Measurements from ENCODE around the gene MED26. TPM values are rescaled to one million over a fixed set of nuclear protein-coding genes. Genes with fewer than 3 reads are reported as not detected.
"Not testable (repeated sequence)": the region's sequence is repeated elsewhere in the genome, so short reads cannot be mapped to it uniquely, and the experiment has no call there.

Gene MED26
- total RNA-seq, 1 donor = 9.2 TPM

DNA sequence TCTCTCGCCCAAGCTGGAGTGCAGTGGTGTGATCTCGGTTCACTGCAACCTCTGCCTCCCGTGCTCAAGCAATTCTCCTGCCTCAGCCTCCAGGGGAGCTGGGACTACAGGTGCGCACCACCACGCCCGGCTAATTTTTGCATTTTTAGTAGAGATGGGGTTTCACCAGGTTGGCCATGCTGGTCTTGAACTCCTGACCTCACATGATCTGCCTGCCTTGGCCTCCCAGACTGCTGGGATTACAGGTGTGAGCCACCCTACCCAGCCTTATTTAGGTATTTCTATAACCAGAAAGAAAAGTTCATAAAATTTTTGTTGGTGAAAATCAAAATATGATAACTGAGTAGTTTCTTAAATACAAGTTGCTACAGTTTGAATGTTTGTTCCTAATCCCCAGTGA is 84.3 kb downstream of the MED26 start:
- DNase-seq (ENCODE audit: low read depth in 2 of 3, low spot score in 2 of 3) = not testable (repeated sequence)

DNA sequence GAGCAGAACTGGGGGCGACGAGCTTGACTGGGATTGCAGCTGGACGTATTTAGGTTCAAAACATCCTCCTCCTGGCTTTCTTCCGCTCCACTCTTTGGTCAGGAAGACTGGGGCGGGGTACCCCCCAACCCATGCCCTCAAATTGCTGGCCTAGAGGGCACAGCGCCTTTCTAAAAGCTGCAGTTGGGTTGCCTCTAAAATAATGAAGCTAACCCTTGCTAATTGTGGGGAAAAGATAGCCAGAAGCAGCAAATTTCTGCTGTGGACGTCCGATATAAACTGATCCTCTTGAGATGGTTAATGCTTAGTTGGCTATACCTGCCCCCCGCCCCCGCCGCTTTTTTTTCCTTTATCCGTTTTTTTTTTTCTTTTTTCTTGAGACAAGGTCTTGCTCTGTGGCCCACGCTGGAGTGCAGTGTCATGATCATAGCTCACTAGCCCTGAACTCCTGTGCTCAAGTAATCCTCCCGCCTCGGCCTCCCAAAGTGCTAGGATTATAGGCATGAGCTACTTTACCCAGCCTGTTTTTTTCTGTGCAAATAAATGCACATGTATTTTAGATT is 85.0 kb downstream of the MED26 start:
- DNase-seq (ENCODE audit: low read depth in 2 of 3, low spot score in 2 of 3) = no peak

DNA sequence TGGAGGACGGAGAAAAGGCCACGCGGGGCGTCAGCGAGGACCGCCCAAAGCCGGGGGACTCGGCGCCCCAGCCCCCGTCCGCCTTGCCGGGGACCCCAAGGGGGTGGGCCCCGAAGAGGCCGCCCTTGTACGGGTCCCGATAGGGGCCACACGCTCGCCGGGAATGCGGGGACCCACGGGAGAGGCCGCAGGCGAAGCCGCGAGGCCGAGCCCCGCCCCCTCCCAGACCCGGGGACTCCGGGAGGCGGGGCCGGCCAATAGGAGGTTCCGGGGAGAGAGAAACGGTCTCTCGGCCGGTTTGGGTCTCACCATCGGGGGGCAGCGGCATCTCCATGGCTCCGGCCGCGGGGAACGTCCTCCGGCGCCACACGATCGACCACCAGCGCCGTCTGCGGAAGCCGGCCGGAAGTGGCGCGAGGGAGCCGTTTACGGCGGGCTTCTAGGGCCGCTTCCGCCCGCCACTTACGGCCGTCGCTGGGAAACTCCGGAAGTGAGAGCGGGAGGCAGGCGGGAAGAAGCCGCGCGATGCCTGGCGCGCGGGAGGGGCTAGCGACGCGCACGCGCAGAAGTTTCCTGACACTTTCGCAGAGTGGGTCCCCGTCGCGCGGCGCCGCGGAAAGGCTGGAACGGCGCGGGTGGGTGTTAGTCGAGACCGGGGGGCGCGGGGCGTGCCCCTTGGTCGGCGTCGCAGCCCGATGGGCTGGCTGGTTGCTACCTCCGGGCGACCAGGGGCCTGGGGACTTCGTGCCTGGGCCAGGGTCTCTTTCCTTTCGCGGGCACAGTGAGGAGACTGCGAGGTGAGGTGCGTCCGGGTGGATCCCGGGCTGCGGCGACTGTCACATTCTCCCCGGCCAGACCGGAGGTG is 85.7 kb downstream of the MED26 start, which contains the start of gene CHERP:
Gene CHERP (minus strand): TSS at position 393 of the 865 bp plus-strand sequence. CDS start 59 bp downstream, at position 334.
- DNase-seq (ENCODE audit: low read depth in 2 of 3, low spot score in 2 of 3) = peak; percentile 91 to 97 (median 96)

DNA sequence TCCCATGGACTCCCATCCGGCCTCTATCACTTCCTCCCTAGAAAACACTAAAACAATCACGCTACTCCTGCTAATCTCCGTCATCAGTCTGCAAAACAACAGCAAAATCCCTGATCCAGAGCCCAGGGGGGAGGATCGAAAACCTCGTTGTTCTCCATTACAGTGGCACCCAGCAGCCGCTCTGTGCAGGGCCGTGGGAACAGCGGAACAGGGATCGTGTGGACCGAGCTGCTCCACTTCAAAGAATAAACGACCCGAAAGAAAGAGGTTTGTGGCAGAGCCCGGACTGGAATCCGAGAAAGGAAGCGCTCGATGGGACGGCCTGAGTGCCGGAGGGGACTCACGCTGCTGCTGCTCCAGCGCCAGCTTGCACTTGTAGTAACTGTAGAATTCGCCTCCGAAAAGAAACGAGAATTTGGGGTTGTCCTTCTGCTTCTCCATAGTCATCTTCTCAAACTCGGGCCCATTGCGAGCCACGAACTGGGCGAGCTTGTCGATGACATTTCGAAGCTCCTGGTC is 86.4 kb downstream of the MED26 start:
- DNase-seq (ENCODE audit: low read depth in 2 of 3, low spot score in 2 of 3) = no peak

DNA sequence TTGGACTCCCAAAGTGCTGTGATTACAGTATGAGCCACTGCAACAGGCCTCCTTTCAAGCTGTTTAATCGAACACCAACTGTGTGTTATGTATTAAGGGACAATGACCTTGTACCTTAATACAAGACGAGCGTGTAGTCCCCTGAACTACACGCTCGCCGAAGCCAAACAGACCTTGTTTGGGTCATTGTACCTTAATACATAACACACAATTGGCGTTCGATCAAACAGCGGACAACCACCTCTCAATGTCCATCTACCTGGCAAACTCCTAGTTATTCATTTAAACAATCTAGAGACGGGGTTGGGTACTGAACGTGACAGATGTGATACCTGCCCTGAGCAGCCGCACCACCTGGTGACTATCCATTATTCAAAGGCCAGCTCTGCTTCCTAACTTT is 87.1 kb downstream of the MED26 start:
- DNase-seq (ENCODE audit: low read depth in 2 of 3, low spot score in 2 of 3) = no peak

DNA sequence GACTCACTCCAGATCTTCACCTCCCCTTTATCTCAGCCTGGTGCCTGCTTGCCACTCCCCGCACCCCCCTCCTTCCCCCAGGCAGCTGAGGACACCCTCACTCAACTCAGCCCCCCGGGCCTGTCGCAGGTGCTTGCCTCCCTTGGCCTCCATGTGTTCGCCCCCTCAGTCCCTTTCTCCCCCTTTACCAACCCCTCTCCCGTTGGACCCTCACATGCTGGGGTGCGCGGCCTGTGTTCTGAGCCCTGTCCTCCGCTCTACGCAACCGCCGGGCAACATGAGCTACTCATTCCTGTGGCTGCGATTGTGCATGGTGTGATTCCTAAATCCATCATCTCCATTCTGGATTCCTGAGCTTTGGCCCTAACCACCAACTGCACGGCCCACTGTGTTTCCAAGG is 90.9 kb downstream of the MED26 start:
- DNase-seq (ENCODE audit: low read depth in 2 of 3, low spot score in 2 of 3) = no peak

DNA sequence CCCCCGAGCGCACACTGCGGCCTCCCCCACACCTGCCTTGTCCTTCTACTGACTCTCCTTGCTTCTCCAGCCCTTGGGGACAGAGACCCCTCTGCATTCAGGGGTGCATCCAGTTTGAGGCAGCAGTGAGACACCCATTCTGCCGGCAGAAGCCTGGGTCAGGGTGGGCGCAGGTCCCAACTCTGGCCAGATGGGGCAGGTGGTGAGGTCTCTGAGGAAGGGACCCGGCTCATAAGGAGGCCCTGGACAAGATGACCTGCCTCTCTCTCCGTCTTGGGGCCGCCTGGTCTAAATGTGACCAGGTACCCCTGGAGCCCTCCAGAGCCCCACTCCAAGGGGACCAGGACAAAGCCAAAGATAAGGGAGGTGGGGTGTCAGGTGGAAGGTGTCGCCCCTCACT is 91.9 kb downstream of the MED26 start:
- no peak for DNase-seq (ENCODE audit: low read depth in 2 of 3, low spot score in 2 of 3)

DNA sequence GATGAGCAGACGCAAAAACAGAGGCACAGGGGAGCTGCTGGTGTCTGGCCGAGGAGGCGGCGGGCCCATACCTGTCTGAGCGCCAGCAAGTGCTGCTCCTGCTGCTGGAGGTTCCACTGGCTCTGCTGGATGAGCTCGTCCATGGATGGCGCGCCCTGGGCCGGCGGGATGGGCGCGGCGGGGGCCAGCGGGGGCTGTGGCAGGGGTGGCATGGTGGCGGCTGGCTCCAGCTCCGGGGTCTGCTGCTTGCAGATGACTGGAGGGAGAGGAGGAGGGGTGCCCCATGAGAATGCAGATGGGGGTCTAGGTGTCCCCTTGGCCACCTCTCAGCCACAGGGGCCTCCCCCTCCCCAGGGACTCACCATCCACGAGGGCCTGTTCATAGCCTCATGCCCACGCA is 92.6 kb downstream of the MED26 start:
- no peak for DNase-seq (ENCODE audit: low read depth in 2 of 3, low spot score in 2 of 3)

DNA sequence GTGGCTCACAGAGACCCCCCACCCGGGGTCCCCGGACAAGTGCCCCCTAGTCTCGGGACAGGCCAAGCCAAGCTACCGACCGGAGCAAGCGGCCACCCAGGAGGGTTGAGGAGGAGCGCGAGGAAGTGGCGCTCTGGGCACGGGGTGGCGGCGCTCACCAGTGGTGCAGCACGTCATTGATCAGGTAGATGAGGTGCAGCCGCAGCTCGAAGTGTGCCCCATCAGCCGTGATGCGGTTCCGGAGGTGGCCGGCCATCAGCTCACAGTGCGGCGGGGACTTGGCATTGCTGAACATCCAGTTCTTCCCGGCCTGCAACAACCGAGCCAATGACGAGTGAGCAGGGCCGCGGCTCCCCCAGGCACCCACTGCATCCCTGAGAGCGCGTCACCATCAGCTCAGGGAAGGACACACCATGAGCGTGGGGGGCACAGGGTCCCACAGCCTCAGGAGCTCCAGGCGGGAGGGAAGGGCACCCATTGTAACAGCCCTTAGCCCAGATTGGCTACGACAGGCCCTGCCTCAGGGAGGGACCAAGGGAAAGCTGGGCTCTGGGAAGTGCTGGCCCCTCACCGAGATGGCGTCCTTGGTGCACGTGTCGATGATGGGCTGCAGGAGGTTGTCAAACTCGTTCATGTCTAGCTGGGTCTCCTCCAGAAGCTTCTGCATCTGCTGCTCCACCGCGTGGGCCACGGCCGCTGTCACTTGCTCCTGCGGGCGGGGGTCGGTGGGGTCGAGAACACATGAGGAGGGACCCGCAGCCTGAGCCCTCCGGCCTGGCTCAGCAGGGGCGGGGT is 95.4 kb downstream of the MED26 start:
- DNase-seq (ENCODE audit: low read depth in 2 of 3, low spot score in 2 of 3) = no peak

DNA sequence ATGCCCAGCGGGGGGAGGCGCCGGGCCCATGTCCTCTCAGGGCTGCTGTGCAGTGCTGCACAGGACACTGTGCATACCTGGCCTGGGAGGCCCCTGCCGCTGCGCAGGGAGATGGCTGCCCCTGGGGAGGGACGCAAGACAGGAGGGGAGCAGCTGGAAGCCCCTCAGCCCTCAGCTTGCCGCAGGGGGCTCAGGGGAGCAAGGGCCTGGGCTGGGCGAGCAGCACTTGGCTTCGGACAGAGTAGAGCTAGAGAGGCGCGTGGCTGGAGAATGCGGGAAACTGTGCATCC is 96.7 kb downstream of the MED26 start:
- DNase-seq (ENCODE audit: low read depth in 2 of 3, low spot score in 2 of 3) = no peak

DNA sequence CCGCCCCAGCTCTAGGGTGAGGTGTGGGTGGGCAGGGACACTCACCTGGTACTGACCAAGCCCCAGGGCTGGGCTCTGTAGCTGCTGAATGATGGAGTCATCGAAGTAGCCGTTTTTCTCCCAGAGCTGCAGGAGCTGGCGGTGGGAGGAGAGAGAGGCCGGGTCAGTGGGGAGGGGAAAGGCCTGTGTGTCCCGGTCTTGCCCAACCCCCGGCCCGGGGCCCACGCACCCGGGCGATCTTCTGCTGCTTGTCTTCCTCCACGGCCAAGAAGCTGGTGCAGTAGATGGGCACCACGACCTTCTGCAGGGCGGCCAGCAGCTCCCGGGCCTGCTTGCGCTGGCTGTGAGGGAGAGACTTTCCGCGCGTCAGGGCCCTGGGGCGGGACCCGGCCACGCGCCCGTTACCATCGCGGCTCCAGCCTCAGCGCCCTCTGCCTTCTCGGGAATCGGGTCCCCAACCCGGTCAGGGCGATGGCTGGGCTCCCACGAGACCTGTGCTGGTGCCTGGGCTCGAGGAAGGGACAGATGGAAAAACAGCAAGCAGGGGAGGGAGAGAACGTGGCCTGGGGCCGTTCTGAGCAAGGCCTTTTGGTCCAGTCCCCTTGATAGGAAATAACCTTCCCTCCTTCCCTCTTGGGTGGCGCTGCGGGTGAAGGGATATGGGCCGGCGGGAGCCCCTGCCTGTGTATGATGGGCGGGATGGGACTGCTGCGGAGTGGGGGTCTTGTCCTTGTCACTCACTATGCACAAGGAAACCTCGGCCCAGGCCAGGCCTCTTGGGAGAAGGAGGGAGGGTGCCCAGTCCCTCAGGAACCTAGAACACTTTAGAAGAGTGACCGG is 97.2 kb downstream of the MED26 start:
- DNase-seq (ENCODE audit: low read depth in 2 of 3, low spot score in 2 of 3) = no peak

DNA sequence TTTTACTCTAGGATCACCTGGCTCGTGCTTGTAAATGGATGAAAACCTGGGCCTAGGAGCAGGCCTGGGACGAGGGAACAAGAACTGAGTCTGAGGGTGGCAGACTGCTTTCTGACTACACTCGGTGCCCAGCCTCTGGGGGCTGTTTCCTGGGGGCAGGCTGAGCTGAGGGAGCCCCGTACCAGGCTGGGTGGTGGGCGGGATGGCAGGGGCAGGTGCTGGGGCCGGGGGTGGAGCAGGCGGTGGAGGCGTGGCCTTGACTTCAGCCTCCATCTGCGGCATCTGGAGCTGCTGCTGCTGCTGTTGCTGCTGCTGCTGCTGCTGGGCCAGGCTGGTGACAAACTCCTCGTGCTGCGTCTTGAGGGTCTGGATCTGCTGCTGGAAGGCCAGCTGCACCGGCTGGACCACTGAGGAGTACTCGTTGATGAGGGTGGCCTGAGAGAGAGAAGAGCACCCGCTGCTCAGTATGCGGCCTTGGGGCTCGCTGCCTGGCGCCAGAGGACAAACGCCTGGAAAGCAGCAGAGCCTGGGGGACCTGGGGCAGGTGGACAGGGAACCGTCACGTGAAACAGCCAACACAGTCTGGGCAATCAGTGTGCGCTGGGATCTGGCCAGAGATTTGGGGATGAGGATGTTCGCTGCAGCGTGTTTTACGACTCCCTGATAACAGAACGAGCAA is 98.4 kb downstream of the MED26 start:
- no peak for DNase-seq (ENCODE audit: low read depth in 2 of 3, low spot score in 2 of 3)

DNA sequence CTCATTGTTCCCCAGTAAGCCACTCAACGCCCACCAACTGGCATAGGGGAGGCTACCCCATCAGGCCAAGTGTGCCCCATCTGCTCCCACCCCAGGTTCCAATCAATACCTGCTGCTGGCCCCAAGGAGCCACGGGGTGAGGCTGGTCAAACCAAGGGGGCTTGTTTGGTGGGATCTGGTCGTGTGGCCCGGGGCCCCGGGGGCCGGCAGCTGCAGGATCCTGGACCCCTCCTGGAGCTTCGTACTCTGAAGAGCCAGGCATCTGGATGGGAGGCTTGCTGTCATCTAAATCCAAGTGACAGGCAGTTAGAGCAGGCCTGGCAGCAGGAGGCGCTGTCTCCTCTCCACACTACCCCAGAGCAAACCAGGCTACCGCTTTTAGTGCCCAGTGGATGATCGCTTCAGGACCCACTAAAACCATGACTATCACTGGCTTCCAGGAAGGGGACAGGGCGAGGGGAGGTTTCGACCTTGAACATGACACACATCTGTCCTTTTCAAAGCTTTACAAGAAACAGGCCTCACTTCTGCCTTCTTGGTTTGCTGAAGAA is 100.0 kb downstream of the MED26 start:
- peak in 2 of 3 donors; percentile 31 to 56 for DNase-seq (ENCODE audit: low read depth in 2 of 3, low spot score in 2 of 3)

DNA sequence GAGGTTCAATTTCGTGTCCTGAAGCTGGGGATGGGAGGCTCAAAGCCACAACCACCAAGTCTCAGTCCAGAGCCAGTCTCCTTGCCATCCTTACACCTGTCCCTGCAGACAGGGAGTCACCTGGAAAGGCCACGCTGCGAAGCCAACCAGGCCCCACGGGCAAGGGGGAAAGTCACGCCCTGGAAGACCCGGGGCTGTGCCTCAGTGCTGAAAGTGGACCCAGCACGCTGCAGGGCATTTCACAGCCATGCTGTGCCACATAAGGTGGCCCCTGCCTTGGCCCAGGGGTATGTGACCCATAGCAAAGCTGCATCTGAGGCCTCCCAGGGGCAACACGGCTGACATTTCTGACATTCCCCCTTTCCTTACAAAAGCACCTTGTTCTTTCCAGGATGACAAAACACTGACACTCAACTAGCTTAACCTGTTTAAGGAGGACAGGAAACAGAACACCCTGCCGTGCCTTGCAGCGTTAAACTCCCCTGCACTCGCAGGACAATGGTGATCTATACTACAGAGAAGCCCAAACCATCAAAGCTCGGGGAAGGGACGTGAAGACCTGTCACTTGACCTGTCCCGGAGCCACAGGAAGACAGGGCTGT is 100.6 kb downstream of the MED26 start:
- DNase-seq (ENCODE audit: low read depth in 2 of 3, low spot score in 2 of 3) = no peak

DNA sequence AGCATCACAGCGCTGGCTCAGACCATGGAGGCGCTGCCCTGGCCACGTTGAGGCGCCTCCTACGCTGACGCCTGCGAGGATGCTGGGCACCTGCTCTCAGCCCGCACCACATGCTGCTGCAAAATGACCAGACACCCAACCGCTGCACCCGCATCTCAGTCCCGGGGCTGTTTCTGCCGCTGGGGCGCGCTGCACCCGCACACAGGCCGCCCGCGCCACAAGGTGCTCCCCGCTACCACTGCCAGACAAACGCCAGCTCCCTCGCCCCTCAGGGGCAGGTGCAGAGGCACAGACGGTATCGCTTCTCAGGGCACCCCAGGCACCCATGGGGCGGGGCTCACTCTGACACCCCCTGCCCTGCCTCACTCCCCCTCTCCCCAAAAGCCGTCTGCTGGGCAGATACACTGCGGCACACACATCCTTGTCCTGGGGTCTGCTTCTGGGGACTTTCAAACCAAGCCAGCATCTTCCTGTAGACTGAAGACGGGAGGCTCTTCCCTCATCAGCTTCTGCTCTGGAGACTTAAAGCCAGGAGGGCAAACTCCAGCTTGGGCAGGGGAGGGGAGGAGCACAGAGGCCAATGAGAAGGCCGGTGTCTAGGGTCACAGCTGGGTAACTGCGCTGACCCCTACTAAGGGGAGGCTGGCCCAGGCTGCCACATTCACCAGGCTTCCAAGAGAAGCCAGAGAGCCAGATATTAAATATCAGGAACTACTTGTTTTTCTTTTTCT is 102.1 kb downstream of the MED26 start:
- no peak for DNase-seq (ENCODE audit: low read depth in 2 of 3, low spot score in 2 of 3)

DNA sequence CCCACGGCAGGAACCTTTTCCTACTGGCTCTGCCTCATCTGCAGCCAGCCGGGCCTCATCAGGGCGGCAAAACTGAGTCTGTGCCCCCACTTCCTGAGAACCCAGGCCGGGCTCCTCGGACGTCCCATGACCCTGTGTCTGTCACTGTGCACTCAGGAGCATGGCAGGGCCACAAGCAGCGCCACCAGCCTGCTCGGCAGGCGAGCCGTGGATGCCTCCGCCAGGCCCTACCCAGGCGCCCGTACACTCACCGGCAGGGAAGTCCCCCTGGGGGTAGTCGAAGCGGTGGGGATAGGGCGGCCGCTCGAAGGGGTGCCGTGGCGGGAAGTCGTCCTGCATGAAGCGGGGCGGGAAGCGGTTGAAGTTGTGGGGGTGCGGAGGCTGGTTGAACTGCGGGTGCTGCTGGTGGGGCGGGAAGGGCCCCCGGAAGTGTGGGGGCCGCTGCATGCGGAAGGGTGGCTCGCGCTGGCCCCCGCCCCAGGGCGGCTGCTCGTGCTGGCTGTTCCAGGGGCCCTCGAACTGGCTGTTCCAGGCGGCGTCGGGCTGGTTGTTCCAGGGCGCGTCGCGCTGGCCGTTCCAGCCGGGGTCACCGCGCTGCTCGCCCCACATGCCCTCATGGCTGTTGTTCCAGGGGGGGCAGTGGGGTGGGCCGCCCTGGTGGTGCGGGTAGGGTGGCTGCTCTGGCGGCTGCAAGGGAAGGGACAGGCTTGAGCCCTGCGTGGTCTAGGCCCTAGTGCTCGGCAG is 102.8 kb downstream of the MED26 start:
- DNase-seq (ENCODE audit: low read depth in 2 of 3, low spot score in 2 of 3) = no peak

Data from hematopoietic multipotent progenitor cell (in vitro differentiated cells).